LoVo (cell line): Measurements from ENCODE around the gene C20orf144.
"Not testable (repeated sequence)": the region's sequence is repeated elsewhere in the genome, so short reads cannot be mapped to it uniquely, and the experiment has no call there.

Source experiments
- DNase-seq: peaks from one replicate; pipeline ENCODE4 v3.0.0-alpha.2; 2016; ENCODE audit warnings: low spot score

Gene C20orf144

DNA sequence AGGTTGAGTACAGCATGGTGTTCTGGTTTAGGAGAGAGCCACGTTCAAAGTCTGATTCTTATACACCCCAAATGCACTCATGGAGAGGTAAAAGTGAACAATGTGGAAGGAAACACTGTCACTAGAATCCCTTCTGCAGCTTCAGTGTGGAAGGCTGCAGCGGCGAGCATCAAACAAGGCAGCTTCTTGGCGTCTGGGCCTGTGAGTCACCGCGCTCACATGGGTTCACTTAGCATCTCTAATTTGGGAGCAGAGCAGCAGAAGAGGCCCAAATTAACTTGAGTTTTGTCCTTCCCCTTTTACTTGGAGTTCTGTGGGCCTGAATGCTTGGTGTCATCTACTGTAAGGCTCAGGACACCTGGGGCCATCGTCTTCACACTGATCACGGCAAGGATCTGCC is 35.0 kb downstream of the C20orf144 start:
- no peak for DNase-seq

DNA sequence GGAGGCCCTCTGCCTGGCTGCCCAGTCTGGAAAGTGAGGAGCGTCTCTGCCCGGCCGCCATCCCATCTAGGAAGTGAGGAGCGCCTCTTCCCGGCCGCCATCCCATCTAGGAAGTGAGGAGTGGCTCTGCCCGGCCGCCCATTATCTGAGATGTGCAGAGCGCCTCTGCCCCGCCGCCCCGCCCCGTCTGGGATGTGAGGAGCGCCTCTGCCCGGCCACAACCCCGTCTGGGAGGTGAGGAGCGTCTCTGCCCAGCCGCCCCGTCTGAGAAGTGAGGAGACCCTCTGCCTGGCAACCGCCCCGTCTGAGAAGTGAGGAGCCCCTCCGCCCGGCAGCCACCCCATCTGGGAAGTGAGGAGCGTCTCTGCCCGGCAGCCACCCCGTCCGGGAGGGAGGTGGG is 36.8 kb downstream of the C20orf144 start:
- not testable (repeated sequence) for DNase-seq

DNA sequence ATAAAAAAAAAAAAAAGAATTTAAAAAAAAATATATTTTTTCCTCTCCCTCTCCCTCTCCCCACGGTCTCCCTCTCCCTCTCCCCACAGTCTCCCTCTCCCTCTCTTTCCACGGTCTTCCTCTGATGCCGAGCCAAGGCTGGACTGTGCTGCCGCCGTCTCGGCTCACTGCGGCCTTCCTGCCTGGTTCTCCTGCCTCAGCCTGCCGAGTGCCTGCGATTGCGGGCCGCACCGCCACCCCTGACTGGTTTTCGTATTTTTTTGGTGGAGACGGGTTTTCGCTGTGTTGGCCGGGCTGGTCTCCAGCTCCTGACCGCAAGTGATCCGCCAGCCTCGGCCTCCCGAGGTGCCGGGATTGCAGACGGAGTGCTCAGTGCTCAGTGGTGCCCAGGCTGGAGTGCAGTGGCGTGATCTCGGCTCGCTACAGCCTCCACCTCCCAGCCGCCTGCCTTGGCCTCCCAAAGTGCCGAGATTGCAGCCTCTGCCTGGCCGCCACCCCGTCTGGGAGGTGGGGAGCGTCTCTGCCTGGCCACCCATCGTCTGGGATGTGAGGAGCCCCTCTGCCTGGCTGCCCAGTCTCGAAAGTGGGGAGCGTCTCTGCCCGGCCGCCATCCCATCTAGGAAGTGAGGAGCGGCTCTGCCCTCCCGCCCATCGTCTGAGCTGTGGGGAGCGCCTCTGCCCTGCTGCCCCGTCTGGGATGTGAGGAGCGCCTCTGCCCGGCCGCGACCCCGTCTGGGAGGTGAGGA is 38.7 kb downstream of the C20orf144 start:
- DNase-seq: not testable (repeated sequence)

DNA sequence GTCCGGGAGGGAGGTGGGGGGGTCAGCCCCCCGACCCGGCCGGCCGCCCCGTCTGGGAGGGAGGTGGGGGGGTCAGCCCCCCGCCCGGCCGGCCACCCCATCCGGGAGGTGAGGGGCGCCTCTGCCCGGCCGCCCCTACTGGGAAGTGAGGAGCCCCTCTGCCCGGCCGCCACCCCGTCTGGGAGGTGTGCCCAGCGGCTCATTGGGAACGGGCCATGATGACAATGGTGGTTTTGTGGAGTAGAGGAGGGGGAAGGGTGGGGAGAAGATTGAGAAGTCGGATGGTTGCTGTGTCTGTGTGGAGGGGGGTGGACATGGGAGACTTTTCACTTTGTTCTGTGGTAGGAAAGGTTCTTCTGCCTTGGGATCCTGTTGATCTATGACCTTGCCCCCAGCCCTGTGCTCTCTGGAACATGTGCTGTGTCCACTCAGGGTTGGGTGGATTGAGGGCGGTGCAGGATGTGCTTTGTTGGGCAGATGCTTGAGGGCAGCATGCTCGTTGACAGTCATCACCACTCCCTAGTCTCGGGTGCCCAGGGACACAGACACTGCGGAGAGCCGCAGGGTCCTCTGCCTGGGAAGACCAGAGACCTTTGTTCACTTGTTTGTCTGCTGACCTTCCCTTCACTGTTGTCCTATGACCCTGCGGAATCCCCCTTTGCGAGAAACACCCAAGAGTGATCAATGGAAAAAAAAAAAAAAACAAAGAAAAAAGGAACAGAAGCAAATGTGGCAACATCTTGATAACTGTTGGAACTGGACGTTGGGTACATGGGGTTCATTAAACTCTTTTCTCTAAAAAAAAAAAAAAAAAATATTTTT is 39.7 kb downstream of the C20orf144 start:
- DNase-seq: no peak

DNA sequence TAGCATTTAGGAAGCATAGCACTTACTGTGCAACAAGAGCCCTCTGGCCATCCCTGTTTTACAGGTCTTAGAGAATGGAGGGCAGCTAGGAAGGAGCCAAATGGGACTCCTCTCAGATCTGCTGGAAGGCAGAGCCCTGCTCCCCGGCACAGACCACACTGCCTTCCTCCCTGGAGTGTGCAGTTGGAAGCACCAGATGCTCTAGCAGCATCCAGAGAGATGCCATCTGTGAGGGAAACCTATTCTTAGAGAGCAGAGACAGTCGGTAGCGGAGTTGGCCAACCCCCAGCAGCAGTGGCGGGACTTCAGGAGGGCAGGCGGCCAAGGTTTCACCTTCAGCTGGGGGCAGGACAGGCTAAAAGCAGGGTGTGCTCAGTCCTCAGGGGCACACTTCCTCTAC is 40.7 kb downstream of the C20orf144 start:
- no peak for DNase-seq

DNA sequence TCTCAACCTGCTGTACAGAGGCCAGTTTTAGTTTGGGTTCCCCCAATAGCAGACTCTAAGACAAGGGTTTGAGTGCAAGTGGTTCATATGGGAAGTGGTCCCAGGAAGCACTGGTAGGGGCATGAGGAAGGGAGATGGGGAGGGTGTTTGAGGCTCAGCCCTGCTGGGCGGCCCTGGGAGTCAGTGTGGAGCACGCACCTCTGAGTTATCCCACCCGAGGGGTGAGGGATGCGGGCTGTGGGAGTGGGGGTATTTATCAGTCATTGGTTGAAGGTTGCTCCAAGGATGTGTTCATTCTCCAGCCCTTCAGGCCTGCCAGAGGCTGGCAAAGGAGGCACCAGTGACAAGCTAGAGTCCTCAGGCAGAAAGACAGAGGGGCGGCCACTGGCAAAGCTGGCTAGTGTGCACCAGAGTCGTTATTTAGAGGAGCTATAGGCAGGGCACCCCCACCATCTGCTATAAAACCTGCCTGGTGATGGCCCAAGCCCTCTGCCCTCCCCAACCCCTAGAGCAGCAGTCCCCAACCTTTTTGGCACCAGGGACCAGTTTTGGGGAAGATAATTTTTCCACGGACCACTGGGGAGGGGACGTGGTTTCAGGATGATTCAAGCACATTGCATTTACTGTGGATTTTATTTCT is 41.5 kb downstream of the C20orf144 start:
- DNase-seq: no peak

DNA sequence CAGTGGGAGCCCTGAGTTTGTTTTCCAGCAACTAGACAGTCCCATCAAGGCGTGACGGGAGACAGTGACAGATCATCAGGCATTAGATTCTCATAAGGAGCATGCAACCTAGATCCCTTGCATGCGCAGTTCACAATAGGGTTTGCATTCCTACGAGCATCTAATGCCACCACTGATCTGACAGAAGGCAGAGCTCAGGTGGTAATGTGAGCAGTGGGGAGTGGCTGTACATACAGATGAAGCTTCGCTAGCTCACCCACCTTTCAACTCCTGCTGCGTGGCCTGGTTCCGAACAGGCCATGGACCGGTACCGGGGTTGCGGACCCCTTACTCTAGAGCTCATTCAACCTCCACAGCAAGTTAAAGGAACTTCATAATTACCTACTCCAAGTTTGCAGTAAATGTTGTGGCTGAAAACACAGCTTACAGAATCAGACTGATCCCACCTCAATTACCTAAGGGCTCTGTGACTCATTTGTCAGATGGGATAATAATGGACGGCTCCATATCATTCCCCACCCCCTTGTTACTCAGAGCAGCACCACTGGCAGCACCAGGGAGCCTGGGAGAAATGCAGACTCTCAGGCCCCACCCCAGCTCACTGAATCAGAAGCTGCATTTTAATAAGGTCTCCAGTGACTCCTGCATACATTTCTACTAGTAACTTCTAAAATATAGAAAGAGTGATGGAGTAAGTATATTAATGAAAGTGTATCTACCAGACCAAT is 42.2 kb downstream of the C20orf144 start:
- DNase-seq: no peak

DNA sequence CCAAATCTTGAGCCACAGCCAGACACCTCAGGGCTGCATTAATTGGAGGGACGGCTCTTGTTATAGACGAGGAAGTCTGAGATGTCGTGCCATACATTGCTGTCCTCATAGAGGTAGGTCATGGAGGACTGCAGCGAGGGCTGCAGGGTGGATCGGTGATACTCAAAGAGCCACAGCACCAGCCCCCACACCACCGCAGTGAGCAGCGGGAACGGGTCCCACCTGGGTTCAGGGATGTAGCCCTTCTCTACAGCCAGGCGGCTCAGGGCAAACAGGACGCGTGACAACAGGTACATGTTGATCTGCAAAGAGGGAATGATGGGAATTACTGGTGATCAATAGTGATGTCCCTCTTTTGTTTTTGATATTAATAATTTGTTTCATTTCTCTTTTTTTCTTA is 45.5 kb downstream of the C20orf144 start:
- no peak for DNase-seq

DNA sequence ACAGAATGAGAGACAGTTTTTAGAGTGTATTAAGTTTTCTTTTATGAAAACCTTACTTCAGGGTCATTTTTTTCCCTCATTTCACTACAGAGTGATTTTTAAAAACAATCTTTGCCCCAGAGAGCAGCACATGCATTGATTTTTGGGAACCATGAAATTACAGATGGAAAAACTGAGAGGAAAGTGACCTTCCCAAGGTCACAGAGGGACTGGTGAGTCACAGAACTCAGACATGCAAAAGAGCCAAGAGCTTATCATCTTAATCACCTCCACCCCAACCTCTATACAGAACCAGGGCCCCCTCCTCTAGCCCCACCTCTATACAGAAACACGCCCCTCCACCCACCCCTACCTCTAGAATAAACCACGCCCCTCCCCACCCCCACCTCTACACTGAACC is 47.3 kb downstream of the C20orf144 start:
- DNase-seq: no peak

DNA sequence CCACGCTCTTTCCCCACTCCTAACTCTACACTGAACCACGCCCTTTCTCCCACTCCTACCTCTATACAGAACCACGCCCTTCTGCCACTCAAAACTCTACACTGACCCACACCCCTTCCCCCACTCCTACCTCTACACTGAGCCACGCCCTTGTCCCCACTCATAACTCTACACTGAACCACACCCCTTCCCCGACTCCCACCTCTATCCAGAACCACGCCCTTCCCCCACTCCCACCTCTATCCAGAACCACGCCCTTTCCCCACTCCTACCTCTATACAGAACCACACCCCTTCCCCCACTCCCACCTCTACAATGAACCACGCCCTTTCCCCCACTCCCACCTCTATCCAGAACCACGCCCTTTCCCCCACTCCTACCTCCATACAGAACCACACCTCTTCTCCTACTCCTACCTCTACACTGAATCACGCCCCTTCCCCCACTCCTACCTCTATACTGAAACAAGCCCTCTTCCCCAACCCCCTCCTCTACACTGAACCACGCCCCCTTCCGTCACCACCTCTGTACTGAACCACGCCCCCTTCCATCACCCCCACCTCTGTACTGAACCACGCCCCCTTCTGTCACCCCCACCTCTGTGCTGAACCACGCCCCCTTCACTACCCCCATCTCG is 47.9 kb downstream of the C20orf144 start:
- no peak for DNase-seq

DNA sequence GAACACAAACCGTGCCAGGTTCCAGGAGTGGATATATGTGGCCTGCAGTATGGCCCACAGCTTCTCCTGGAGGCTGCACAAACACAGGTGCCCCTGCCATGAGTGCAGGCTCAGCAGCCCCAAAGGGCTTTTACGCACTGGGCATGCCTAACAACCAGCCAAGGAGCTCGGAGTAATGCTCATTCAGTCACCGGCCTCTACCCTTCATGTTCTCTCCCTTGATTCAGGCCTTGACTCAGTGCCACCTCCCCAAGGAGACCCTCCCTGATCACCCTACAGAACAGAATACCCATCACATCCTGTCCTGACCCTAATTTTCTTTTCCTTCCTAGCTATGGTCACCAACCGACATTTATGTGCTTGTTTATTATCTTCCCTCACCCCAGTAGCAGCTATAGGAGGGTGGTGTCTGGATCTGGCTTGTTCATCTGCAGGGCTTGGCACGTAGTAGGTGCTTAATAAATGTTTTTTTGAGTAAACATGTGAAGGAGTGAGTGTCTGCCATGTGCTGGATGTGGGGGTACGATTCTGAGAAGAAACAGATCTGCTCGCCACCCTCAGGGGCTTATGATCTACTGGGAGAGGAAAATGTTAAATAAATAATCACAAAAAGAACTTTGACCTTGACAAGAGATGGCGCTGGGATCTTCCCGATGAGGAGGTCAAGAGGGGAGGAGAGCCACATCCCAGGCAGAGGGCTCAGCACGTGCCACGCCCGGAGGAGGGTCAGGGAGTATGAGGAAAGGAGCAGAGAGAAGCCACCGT is 48.7 kb downstream of the C20orf144 start:
- DNase-seq: no peak

DNA sequence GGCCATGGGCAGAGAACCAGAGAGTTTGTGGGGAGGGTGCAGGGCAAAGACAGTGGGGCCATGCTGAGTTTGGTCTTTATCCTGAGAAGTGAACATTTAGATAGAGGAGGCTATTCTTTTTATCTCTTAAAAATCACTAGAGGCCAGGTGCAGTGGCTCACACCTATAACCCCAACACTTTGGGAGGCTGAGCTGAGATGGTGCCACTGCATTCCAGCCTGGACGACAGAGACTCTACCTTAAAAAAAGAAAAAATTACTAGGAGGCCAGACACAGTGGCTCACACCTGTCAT is 49.3 kb downstream of the C20orf144 start:
- DNase-seq: no peak
